SK-MEL-5 (cell line): ENCODE measurements around the gene RAB11A. TPM values are rescaled to one million over a fixed set of nuclear protein-coding genes. Genes with fewer than 3 reads are reported as not detected.

Experiments used
- DNase-seq: peaks from one replicate; pipeline ENCODE4 v3.0.0-alpha.2; 2016; ENCODE audit warnings: low read depth, low spot score
- in situ Hi-C: cut with HindIII; loops from 2 replicates; pipeline ENCODE4 v1.10.0; 2016; ENCODE audit warnings: low sequenced_read_pairs, high pct_unique_total_duplicates, low pct_unique_long_range_greater_than_20kb
- small RNA-seq, 2 experiments: library from RNA; depleted of rRNA; stranded (forward); fragments of <200 nt; gene quantifications; one replicate each; pipeline ENCODE3, GENCODE V24; 2014
- total RNA-seq: library from RNA; depleted of rRNA; stranded (reverse); fragments of >200 nt; shearing (Covaris generic); gene quantifications from 2 replicates; pipeline ENCODE4 v1.2.3, GENCODE V29; 2014; rRNA removed

The RAB11A gene
- total RNA-seq, 1 experiment from 2014 or later = 283 TPM

GRCh38 chr15:65939901-65940617 lies 70.8 kb downstream of the RAB11A start:
- DNase-seq = no peak
- in situ Hi-C loops = no loop called here

DNA sequence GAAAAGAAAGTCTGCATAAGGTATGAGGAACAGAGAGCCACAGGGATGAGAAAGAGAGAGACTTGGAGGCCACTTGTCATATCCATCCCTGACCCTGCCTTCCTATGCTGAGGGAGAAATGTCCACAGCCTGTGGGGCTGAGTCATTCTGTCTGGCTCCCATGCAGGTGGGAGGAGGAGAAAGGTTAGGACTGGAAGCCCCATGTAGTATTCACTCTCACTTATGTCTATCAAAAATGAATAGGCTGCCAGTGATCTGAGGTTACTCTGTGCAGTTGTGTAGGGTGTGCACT lies 71.3 kb downstream of the RAB11A start:
- DNase-seq = no peak
- in situ Hi-C loops = no loop called here

Small RNA genes lying within 50 kb of the gene (small RNA-seq; reads per million reads assigned to genes)
- gene RF00026 = 0 reads per million in 2 experiments

Other genes with a start within 250 kb of the RAB11A start
- gene SLC24A1, start 247.6 kb upstream of the RAB11A start, total RNA-seq = 7.0 and 7.4 TPM in 2 replicates
- 10.4 and 13.0 TPM in 2 replicates for gene DENND4A, start 77.2 kb upstream of the RAB11A start, total RNA-seq